Measurements from ENCODE around the gene SH3BGRL3.

GRCh38 chr1:26324550-26324949 lies 44.7 kb downstream of the SH3BGRL3 start:
- TF ChIP-seq CTCF (IDR thresholded peaks at IDR 0.05) (no peak), POLR2AphosphoS5 (IDR thresholded peaks at IDR 0.05) (no peak), POLR2A (IDR thresholded peaks at IDR 0.05) (no peak)
